HG03095 (cell line): Measurements from ENCODE around the gene CCR1.

Source experiments
- ATAC-seq: cut with Tn5 transposase; IDR thresholded peaks from one replicate; pipeline ENCODE4 v1.9.1; 2021; ENCODE audit warnings: moderate library complexity; ENCODE audit not compliant: unreplicated experiment

Gene CCR1

DNA sequence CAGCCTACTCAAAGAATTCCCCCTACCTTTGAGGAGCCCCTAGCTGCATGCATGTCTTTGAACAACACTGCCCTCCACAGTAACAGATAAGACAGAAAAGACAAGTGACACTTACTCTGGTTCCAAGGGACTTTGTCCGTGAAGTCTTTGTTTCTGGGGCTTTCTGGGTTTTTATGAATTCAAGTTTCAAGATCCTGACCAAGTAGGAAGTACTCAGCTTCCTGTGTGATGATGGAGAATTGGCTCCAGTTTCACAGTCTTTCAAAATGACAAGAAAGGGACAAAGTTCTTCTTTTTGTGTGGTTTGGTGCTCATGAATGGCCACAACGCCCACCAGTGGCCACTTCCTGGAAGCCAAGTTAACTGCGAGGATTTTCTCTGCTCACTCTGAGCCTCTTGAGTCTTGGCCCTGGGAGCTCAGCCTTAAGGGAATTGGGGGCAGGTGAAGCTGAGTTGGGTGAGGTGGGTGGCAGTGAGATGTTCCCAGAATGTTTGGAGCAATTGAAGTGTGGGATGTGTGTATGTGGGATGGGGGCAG is at the start of gene CCR1:
TSS of gene CCR1 (minus strand) at position 147 of the 538 bp plus-strand sequence. CDS start 4,000 bp downstream, outside the sequence.
- ATAC-seq: peak; percentile 52

DNA sequence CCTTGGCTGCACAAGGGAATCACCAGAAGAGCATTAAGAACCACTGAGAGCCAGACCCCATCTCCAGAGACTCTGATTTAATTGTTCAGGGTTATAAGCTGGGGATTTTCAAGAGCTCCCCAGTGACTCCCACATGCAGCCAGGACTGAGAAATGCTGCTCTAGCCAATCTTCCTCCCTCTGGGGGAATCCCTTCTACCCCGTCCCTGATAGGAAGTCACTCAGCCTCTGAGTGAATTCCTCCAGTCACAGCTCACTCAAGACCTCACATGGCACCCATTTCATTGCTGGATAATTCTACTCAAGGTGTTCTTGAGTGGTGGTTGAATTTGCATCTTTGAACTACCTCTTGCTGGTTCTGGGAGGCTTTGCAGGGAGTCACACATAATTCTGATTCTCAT is 44.9 kb upstream of the CCR1 start:
- no peak for ATAC-seq

DNA sequence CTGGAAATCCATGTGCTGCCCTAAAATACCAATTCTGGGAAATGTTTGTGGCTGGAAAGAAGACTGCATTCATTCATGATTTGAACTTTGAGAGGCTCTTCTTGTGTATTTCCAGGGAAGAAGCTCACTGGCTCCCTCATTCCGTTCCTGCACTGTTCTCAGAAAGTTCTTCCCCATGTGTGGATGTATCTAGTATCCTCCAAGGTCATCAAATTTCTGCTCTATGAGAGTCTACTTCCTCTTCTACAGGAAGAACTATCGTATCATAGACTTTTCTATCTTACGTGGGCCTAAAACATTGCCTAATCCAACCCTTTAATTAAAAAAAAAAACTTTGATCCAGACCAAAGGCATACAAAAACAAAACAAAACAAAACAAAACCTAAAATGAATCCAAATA is 37.0 kb upstream of the CCR1 start:
- ATAC-seq: no peak

DNA sequence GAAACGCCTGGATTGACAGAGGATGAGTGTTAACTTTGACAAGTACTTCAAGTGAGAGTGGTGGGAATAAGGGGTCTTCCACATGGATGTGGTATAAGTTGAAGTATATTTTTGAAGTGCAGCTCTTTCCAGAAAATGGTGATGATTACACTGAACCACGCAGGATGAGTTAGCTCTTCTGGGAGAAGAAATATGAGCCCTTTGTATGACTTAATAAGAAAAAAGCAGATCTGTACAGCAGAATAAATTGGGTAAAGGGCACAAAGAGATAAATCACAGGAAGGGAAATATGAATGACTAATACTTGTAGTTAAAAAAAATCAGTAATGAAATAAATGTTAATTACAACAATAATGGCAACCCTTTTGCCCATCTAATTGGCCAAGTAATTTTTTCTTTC is 35.4 kb upstream of the CCR1 start:
- ATAC-seq: no peak

DNA sequence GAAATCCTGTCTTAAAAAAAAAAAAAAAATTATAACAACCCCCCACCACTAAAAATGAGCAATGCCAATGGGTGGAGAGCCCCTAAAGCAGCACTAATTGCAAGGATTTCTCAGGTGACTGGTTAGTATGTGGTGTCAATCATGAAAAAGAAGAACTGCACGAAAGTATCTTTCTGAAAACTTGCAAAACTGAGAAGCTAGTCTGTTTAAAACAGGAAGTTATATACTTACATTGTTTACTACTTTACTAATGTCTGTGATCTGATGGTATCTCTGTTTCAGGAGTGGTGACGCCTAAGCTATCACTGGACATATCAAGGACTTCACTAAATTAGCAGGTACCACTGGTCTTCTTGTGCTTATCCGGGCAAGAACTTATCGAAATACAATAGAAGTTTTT is 34.0 kb upstream of the CCR1 start, which contains the start of gene CCR3:
TSS of gene CCR3 (plus strand) at position 341 of the 400 bp plus-strand sequence. CDS start 22,699 bp downstream, outside the sequence.
- no peak for ATAC-seq

DNA sequence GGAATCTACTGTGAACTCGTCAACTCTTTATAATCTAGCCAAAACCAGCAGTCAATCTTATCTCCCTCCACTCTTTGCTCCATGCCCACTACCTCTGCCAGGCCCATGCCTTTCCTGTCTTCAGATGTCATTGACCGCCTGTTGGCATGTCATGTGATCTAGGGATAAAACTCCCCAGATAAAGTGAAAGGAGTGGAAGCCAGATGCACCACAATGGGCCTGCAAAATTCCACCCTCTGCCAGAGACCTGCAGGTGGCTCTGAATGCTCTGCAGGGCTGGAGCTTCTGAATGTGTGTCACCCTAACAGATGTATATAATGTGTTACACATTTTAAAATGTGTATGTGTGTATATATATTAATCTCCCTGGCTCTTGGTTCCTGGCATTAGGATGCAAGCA is 31.8 kb upstream of the CCR1 start:
- no peak for ATAC-seq

DNA sequence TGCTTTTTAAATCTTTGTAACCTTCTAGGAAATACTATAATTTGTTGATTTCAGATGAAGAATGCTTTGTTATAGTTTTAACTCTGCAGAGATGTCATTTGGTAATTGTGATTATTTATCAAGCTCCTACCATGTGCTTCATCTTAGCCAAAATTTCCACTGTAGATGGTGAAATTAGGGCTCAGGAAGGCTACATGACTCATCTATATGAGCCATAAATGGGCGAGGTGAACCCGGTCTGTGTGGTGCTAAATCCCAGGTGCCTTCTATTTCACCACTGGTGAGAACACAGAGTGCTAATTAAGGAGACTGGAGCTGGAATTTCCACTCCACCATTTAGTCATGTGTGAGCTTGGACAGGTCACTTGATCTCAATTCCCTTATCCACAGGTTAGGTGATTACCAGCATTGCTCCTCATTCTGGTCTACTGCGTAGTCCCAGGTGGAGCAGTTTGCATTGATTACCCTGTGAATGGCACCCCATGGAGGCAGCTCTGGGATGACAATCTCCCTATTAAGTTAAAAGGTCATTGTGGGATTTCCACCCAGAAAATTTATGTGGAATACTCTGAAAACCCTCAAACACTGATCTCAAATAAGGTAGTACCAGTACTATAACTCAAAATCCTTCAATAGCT is 31.3 kb upstream of the CCR1 start:
- no peak for ATAC-seq

DNA sequence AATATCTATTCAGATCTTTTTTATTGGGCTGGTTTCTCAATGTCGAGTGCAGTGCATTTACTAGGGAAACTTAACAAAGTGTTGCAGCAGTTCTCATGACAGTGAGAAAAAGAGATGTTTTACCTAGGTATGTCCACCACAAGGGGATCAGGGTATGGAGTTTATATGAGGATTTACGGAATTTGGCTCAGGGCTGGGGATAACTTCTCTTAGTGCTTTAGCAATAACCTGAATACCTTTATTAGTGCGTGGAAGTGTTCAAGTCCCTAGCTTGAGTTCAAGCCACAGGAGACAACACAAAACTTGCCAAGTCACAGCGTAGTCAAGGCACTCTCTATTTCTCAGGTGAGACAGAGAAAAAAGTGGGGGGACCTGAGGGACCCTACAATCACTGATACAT is 30.3 kb upstream of the CCR1 start:
- ATAC-seq: no peak

DNA sequence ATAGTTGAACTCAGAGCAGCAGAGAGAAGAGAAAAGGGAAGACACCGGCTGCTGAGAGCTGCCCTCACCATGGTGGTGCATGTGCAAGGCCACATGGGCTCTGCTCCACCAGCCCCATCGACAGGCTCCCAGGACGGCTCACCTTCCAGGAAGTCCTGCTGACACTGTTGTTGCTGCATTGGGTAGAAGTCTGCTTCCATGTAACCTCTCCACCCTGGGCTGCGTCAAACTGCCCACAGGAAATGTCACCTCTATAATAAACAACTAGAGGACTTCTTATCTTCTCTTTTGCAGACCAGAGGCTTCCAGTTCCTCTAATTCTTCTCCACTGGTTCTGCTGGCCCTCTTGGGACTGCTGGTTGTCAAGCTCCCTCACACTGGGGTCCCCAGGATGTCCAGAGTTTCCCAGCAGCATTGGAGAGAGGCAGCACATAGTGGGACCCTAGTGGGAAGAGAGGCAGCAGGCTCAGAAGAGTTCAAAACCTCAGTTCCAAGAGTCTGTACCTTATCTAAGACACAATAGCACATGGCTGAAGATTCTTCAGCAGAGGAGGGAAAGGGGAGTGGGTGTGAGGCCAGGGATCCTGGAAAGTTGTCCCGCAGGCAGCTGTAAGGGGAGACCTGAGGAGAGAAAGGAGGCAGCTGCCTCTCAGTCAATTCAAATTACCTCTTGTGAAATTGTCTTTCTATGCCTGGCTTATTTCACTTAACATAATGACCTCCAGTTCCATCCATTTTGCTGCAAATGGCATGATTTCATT is 28.4 kb upstream of the CCR1 start:
- no peak for ATAC-seq

DNA sequence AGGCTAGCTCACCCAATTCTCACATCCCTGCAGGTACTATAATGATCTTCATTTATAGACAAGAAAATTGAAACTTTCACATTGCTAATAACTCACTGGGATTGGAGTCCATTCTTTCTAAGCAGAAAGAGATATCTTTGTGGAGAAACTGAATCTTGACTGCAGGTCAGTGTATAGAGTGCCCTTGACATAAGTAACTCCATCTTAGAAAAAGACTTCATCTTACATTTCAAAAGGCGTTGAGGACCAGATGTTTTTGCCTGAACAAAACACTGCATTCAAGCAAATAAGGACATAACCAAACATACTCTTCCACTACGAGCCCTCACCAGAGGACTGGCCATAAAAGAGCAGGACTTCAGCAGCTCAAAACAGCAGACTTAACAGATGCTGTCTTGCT is 27.3 kb upstream of the CCR1 start:
- no peak for ATAC-seq

DNA sequence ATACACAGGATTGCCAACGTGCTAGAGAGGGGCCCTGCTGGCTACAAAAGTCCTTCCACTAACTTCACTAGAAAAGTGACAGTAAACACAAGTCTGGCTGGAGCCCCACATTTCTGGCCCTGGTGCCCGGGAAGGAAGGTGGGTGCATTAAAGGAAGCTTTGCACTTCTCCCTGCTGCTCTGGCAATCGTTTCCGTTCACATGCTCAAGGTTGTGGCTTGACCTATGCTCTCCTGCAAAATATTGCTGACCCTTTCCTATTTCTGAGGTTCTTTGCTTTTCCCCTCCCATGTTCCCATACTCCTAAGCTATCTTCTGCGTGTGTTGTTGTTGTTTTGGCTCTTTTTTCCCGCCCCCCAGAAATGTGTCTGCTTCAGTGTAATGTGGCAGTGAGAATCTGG is 25.1 kb upstream of the CCR1 start:
- no peak for ATAC-seq

DNA sequence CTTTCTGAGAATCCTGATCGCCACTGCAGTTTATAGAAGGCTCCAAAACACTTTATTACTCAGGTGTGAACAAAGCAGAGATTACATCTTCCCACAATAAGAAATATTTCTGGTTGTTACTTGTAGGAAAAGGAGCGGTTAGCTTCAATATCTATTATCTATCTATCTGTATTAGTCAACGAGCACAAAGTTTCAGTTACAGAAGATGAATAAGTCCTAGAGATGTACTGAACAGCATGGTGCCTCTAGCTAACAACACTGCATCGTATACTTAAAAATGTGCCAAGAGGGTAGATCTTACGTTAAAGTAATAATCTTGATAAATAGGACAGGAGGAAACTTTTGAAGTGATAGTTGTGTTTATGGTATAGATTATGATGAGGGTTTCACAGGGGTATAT is 23.2 kb upstream of the CCR1 start:
- no peak for ATAC-seq

DNA sequence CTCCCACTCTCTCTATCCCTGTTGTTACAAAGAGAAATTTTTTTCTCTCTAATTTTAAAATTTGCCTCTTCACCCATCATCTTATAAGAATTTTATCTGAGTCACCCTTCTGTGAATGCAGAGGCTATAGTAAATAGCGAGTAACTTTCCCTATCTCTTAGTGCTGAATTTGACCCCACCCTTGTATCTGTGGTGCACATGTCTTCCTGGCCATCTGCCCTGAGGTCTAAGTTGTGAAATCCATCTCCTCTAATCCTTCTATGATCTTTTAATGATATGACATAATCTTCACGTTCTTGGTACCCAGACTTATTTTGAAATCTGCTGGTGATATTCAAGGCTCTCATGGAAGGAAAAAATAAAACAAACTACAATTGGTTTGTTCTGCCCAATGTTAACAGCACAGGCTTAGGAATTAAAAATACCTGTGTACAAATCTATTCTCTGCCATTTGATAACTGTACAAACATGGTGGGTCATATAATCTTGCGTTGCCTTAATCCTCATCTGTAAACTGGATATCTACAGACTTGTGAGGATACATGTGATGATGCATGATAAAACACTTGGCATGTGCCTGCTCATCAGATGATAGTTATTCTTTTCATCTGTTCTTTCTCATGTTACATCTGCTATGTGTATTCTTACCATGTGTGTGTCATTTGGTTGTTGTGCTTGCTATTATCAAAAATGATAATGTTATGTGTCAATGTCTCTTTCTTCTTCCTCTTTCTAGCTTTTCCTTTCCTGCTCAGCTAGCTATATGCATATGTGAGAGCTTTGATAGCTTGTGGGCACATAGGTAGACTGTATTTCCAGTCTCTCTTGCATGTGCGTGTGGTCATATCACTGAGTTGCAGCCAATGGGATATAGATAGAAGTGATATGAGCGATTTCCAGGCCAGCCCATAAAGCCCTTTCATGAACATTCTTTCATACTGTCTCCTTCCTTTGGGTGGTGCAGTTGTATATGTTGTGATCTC is 20.4 kb upstream of the CCR1 start:
- no peak for ATAC-seq

DNA sequence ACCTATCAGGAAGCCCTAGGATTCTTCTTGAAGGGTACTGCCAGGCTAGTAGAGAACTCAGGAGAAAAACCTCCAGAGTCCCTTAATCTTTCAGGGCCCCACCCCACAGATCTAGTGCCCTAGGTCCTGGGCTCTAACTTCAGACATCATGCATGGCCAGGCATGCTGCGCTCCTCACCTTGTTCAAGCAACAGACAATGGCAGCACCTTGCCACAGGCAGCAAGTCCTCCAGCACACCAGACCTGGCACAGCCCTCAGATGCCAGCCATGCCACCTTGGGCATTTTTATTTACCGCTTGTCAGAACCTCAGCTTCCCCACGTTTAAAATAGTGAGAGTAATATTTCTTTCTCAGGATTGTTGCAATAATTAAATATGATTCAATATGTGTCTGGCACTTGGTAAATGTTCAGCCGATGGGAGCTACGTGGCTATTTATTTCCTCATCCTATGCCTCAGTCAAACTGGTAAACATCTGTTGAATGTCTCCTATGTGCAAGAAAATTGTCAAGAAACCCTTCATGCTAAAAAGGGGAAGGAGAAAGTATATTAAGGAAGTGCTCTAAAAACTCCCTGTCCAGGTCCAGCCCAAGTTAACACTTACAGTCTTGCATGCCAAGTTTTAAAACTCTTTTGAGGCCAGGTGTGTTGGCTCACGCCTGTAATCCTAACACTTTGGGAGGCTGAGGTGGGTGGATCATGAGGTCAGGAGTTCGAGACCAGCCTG is 14.5 kb upstream of the CCR1 start:
- no peak for ATAC-seq

DNA sequence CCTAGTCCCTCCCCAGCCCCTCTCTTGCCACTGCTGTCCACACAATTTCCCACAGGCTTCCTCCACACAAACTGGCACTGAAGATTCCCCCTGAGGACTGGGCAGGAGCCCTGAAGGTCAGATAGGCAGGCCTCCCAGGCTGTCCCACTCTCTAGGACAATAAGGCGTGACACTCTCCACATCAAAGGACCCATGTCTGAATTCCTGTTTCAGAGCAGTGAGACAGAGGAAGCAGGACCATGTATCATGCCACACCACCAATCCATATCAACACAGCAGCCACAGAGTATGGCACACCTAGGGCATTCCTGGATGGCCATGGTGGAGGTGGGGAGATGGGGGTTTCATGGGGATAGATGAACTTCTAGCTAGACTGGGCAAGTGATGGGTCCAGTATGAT is 13.8 kb upstream of the CCR1 start:
- ATAC-seq: no peak

DNA sequence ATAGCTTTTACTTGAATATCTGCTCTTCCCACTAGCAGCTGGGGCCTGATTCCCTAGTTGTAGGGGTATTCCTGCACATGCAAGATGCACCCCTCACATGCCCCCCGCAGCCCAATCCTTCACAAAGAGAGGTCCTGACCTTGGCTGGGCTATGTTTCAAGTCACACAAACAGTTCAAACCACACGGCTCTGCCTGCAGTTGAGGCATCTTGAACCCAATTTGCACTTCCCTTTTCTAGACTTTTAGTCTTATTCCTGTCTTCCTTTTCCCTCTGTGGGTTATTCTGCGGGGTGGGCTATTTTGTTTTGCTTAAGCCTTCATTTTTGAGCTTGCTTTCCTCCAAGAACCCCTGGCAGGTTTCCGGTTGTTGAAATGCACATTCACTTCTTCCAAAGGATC is 13.3 kb upstream of the CCR1 start:
- ATAC-seq: no peak

DNA sequence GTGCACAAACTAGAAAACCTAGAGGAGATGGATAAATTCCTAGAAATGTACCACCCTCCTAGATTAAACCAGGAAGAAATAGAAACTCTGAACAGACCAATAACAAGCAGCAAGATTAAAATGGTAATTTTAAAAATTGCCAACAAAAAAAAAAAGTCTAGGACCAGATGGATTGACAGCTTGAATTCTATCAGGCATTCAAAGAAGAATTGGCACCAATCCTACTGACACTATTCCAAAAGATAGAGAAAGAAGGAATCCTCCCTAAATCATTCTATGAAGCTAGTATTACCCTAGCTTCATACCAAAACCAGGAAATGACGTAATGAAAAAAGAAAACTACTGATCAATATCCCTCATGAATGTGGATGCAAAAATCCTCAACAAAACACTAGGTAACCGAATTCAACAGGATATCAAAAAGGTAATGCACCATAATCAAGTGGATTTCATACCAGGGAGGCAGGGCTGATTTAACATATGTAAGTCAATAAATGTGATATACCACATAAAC is 10.1 kb upstream of the CCR1 start:
- ATAC-seq: no peak

DNA sequence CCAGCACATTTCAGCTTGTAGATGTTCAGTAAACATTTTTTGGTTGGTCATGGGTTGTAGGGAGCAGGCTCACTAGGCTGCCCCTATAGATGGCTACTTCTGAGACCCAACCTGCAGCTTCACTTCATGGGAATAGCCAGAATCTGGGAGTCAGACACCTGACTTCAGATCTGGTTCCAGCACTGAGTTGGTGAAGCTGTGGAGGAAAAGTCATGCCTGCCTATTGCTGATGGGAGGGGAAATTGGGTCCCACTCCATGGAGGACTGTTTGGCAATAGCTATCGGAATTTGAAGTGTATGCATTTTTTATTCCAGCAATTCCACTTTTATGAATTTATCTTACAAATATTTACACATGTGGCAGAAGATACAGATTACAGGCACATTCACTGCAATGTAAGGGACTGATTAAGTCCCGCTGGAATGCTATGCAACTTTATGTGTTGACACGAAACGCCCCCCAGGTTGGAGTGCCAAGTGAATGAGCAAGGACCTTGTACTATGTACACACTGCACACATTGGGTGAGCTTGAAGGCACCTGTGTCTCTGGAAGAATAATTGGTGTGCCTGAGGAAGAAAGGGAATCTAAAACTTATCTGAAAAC is 7.8 kb upstream of the CCR1 start:
- no peak for ATAC-seq

DNA sequence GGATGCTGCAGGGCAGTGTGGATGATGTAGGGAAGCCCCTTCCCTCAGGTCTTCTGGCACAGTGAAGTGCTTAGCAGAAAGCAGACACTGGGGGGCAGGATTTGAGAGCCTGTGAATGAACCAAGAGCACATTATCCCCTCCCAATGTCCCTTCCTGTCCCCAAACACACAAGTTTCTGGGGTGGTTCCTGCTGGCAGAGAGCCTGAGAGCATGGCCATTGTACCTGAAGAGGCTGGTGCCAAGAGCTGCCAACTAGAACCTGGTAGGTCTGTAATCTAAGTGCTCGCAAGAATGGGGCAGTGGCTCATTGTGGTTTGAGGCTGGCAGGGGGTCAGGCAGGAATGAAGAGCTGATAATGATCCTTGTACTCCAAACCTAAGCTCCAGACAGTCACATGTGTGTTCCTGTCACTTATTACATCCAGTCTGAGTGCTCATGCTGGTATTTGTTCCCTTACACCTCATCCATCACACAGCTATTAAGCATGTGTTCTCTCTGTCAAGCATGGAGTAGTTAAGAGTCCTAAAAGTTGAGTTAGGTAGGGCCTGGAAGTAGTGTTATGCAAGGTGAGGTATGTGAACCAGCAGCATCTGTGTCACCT is 6.7 kb upstream of the CCR1 start:
- ATAC-seq: no peak
